SU-DHL-6 (cell line): ENCODE results near the gene RAB9B.

Experiments used
- EZH2phosphoT487 ChIP-seq: fragments of 200-600 bp; sonication (generic), shearing (Covaris generic); conservative IDR thresholded peaks from 2 replicates; pipeline ENCODE4 v1.6.1; 2018; ENCODE audit warnings: mild to moderate bottlenecking, antibody characterized with exemption, low read length, moderate library complexity, mixed read lengths
- TF ChIP-seq, protein P1 (sequence below): fragments of 200-600 bp; sonication (generic); IDR thresholded peaks from one replicate; pipeline ENCODE4 v1.5.1; 2017; ENCODE audit warnings: antibody characterized with exemption, mild to moderate bottlenecking, low read length, moderate library complexity; ENCODE audit not compliant: insufficient read depth, poor library complexity, severe bottlenecking

DNA sequence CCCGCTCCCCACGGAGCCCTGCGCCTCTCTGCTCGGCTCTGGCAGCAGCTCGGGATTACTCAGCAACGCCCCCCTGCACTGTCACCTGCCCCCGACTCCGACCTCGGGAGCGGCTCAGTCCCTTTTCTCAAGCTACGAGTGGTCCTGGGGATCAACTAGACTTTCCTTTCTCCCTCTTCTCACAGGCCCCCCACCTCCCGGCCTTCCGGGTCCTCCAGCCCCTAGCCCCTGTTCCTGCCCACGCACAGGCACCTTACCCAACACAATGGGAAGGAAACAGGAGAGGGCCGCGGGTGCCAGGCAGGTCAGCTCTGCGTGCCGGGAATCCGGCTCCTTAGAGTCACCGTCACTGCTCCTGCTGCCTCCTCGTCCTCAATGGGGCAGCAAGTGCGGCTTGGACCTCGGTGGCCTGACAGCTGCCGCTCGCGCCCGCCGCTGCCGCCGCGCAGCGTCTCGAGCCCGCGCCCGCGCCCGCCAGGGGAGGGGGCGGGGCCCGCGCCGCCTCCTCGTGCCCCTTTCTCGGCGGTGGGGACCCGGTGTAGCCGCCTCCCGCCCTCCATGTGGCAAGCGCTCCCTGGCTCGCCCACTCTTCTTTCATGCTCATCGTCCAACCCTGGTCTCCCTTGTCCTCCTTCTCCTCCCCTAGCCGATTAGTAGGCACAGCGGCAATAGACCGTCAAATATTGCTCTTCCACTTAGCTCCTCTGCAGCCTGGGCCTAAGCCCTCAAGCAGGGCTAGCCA is at the start of gene RAB9B:
- no peak for TF ChIP-seq EZH2phosphoT487
- TF ChIP-seq, protein P1, sequence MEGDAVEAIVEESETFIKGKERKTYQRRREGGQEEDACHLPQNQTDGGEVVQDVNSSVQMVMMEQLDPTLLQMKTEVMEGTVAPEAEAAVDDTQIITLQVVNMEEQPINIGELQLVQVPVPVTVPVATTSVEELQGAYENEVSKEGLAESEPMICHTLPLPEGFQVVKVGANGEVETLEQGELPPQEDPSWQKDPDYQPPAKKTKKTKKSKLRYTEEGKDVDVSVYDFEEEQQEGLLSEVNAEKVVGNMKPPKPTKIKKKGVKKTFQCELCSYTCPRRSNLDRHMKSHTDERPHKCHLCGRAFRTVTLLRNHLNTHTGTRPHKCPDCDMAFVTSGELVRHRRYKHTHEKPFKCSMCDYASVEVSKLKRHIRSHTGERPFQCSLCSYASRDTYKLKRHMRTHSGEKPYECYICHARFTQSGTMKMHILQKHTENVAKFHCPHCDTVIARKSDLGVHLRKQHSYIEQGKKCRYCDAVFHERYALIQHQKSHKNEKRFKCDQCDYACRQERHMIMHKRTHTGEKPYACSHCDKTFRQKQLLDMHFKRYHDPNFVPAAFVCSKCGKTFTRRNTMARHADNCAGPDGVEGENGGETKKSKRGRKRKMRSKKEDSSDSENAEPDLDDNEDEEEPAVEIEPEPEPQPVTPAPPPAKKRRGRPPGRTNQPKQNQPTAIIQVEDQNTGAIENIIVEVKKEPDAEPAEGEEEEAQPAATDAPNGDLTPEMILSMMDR = no peak
